Measurements from ENCODE around the gene SSBP3.

The SSBP3 gene

DNA sequence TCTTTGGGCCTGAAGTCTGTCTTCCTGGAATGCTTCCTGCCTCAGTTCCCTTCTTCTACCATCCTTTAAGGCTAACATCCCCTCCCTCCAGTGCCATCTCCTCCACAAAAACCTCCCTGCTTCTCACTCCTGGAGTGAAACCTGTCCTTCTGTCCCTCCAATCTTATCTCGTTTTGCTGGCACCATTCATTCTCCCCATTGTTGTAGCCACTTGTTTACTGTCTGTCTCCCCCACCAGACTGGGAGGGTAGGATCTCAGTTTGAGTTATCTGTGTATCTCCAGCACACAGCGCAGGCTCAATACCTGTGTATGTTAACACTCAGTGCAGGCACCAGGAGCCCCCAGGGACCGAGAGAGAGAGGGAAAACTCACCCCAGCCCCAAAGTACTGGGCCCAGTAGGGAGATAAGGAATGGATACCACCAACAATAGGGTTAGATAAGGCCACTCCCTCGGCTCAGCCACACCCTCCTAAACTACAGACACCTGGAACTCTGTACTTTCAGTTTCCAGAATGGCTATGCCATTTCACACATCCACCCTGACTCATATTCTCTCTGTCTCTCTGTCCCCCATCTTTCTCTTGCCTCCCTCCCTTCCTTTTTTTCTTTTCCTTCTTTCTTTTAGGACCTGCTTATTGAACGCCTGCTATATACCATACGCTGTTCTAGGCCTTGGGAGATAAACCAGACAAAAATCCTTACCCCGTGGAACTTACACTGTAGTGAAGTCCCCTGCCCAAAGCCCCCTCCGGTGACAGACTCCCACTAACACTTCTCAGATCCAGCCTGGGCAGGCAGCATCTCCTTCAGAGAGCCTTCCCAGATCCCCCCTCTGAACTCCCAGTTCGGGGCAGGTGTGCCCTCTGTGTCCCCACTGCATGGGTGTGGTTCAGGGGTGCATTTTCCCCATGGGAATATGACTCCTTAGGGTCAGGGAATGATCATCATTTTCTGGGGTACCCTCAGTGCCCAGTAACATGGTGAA, 3.3 kb upstream of the SSBP3 start:
- peak; percentile 43 for DNase-seq (ENCODE audit: low spot score)

DNA sequence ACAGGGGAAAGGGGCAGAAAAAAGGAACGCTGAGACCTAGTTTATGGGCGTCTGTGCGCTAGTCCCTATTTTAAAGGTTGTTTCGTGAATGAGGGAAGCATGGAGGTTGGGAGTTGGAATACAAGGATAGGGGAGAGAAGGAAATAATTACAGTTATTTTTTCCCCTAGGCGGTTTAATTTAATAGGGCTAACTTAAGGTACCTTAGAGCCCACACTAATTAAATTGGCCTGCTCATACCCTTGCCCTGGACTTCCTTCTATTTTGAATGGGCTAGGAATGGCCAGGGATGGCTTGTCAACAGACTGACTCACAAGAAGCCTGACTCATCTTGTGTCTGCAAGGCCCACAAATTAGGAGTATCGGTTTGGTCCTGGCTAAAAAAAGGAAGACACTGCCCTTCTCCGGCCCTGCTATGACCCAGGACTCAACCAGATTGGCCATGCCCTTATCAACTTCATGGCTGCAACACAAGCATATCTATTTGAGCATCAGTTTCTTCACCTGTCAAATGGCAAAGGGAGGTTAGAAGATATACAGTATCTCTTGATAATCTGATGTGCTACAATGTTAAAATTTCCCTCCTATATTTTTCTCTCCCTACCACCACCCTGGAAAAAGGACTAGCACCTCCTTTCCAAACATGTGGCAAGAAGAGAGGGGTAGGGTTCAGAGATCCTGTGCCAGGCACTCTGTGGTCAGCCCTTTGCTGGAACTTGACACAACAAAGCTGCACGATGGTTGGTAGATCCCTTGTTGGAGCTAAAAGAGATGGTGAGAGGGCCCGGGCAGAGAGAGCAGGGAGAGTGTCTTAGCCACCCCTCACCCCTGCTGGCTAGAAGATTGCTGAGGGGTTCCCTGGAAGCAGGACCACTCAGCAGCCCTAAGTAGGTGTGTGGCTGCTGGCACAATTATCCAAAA, 2.2 kb upstream of the SSBP3 start:
- DNase-seq (ENCODE audit: low spot score): no peak

DNA sequence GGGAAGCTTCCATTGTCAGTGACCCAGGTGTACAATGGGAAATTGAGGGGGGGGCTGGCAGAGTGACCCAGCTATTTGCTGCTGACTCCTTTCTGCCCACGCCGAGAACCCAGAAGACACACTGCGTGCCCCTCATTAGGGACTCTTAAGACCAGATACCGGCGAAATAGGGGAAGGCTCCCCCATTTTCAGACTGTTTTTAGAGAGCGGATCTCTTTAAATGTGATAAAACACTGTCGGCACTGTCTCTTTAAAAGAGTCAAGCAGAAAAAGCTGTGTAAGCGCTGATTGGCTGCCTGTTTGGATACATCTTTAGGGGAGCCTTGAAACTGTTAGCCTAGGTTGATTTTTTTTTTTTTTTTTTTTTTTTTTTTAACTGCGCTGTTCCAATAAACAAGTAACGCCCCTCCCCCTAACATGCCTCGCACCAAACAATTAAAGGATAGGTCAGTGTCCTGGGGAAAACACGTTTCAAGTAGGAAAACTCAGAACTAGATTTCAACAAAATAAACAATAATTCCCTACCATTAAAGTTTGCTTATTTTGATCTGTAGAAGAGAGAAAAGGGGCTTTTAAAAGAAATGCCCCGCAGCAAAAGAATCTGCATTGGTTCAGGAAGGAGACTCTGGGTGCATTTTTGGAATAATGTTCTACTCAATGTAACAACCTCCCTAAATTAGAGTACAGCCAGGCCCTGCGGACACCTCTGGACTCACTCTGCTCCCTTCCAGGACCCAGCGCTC, 1.4 kb upstream of the SSBP3 start:
- DNase-seq (ENCODE audit: low spot score): peak; percentile 83

DNA sequence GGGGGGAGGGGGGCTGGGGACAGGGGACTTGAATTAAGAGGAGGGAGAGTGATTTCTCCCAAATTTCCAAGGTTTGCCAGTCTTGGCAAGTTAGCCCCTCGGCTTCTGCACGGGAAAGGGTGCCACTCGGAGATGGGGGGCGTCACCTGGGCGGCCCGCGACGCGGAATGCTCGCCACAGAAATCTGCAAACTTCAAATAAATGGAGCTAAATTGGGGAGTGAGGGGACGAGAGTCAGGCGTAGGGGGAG, 885 bp upstream of the SSBP3 start:
- DNase-seq (ENCODE audit: low spot score): no peak

DNA sequence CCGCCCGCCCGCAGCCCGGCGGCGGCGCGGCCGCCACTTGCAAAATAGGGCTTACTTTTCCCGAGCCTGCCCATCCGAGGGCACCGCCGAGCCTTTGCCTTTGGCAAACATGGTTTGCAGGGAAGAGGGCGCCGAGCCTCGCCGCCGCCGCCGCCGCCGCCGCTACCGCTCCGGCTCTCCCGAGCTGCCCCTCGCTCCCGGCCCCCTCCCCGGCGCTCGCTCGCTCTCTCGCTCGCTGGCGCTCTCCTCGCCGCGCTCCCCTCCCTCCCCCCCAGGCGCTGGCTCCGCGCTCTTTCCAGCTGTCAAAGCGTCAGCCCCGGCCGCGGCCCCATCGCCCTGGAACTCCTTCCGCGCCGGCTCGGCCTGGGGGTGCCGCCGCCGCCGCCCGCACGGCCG, 298 bp downstream of the SSBP3 start:
- DNase-seq (ENCODE audit: low spot score): no peak

DNA sequence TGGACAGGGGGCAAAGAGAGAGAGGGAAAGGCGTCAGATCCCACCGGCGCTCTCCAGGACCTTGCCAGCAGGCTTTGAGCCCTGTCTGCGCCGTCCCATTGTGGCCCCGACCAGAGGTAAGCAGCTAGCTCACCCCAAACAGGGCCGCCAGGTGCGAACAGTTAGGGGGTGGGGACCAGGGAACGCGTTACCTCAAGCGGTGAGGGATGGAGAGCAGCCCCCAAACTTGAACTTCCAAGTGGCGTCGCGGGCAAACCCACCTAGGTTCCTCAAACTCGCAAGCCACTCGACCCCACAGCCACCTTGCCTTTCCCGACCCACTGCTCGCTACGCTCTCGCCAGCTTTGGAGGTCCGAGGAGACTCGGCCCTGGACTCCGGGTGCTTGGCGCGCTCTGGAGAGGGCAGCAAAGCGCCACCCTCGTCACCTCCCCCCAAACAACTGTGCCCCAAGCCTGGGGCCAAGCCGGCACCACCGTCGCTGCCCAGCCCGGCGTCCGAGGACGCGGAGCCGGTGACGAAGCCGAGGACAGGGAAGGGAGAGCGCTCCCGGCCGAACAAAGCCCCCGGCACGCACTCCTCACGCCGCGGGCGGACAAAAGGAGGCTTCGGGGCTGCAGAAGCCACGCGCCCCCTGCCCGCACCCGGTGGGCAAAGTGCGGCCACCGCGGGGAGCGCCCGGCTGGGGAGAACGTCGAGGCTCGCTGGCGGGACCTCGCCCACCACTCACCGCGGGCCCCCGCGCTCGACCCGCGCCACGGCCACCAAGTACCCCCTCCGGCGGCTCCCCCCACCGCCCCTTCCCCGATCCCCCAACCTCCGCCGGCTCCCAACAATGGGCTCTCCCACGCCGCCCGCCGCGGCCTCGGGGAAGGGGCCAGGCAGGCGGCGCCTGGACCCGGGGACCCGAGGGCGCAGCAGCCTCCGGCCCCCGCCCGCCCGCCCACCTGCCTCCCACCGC, 976 bp downstream of the SSBP3 start:
- no peak for DNase-seq (ENCODE audit: low spot score)

DNA sequence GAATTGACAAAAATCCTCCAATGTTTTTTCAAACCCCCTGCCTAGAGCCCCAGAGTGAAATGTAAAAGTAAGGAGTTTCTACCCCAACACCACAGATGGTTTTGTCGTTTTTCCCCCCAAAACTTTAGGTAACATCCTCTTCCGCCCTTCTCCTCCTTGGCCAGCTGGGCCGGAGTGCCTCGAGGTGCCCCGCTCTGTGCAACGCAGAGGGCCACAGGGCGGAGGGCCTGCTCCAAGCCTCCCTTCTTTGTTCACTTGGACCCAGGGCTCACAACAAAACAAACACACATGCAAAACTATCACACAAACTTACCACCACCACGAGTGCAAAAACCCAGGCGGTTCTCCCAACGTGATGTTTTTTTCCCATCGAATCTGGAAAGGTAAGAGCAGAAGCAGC, 1.9 kb downstream of the SSBP3 start:
- DNase-seq (ENCODE audit: low spot score): no peak

DNA sequence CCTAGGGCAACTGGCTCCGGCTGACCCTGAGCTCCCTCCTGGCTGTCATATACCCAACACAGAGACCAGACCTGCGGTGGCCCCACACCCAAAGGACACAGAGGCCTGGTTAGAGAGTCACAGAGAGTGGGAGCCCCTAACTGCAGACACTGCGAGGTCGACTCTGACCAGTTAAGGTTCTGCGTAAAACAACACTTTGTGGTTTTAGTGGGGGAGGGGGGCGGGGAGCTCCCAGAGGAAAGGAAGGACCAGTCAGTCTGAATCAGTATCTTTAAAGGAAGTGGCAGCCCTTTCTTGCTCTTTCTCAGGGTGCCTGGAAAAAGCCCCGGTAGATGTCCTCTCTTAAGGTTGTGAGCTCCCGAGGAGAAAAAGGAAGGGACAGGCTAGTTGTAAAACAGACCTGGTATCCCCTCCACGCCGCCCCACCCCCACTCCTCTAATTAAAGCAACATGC, 2.4 kb downstream of the SSBP3 start:
- no peak for DNase-seq (ENCODE audit: low spot score)

DNA sequence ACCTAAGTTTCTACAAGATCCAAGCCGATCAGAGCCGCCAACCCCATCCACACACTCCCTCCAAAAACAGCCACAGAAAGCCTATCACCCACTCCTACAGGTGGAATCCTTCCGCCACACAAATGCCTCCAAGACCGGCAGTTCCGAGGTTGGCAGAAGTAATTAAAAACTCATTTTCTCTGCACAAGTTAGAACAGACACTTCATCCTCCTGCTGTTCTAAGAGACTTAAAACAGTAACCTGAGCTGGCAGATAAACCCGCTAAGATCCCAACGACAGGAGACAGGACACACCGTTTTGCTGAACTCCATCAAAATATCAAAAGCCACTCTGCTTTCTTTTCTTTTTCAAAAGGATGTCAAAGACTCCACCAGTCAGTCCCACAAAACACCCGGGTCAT, 2.8 kb downstream of the SSBP3 start:
- no peak for DNase-seq (ENCODE audit: low spot score)

DNA sequence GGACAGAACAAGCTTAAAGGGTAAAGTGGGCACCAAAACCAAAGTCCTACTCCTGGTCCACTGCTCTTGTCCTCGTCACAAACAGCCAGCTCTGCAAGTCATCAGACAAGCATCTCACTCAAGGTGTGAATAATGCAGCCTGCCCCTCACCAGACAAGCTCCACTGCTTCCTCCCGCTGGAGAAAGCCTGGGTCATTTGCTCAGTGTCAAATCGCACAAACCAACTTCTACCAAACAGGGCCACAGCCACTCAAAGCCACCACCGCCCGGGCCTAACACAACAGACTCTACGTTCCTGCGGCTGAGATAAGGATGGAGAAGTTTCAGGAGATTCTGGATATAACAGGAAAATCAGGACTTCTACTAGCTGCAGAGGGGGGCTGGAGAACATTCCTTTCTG, 3.3 kb downstream of the SSBP3 start:
- DNase-seq (ENCODE audit: low spot score): no peak

DNA sequence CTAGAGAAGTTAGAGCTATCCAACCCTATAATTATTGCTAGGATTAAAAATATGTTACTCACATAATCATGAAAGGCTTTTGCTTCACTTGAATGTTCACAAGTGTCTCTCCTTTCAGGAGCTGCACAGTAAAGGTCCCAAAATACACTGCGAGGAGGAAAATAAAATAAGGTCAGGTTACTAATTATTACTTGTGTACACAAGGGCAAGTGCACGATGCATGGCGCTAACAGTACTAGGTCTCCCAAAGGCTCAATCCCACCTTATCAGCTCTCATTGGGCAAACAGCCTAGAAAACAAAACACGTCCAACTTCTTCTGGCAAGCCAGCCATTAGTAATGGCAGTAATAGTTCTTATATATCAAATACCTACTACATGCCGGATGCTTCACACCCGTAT, 4.4 kb downstream of the SSBP3 start:
- no peak for DNase-seq (ENCODE audit: low spot score)

DNA sequence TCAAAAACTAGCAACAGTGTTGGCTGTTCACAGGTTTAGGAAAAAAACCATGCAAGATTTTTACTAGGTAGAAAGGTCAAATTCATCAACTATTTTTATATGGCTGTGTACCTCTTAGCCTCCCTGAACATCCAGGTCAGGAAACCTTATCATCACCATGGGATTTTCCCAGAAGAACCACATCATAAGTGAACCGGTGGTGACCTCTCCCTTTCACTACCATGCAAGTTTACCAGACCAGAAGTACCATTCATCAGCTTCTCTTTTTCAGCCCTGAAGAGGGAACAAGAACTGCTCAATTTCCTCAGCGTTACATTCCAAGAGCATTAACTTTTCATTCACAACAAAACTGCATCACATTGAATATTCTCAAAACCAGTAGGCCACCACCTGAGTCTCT, 5.9 kb downstream of the SSBP3 start:
- no peak for DNase-seq (ENCODE audit: low spot score)

DNA sequence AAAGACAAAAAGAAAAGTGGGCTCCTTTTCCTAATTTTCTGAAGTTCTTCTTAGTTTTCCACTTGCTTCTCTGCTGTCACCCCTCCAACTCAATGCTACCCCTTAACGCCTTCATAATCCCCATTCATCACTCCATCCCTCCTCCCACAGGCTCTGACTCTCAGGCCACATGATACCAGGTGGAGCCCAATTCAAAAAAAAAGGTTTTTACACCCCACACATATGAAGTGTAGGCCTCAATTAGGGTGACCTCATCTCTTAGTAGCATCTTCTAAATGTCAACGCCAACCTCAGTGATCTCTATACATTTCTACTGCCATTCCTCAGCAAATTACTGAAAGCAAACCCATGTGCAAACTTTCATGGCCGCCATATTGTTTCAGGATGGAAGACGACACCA, 6.4 kb downstream of the SSBP3 start:
- no peak for DNase-seq (ENCODE audit: low spot score)

DNA sequence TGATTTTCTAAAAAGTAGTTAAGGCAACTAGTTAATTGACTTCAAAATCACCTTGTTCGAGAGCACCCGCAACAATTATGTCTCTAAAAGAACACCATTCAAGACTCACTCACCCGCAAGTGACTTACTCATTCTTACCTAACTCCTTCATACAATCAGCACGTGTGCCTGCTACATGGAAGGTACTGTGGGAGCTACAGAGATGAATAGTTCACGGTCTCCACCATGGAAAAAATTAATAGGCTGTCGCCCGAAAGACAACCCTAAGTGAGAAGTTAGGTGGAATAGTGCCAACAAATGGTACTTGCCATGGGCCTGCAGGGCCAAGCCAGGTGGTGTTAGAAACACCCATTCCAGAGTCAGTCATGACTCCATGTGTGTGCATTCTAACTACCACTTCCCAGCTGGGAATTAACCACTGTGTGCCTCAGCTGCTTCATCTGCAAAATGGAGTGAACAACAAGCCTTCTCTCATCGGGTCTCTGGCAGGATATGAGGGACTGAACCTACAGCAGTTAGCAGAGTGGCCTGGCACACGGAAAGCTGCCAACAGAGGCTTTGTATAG, 7.1 kb downstream of the SSBP3 start:
- DNase-seq (ENCODE audit: low spot score): no peak

DNA sequence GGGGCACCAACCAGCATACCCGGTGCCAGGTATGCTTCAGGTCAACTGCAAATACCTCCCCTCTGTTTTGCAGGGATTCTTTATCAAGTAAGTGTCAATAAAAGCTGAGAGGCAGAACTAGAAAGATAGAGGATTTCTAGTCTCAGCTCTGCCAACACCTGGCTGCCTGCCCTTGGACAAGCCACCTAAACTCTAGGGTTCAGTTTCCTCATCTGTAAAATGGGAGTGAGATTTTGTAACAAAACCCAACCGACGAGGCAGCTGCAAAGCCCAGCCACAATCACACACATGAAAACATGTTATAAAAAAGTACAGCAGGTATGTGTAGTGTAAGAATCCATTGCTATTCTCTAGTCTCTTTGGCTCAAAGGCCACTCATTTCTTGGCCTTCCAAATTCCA, 8.2 kb downstream of the SSBP3 start:
- no peak for DNase-seq (ENCODE audit: low spot score)

DNA sequence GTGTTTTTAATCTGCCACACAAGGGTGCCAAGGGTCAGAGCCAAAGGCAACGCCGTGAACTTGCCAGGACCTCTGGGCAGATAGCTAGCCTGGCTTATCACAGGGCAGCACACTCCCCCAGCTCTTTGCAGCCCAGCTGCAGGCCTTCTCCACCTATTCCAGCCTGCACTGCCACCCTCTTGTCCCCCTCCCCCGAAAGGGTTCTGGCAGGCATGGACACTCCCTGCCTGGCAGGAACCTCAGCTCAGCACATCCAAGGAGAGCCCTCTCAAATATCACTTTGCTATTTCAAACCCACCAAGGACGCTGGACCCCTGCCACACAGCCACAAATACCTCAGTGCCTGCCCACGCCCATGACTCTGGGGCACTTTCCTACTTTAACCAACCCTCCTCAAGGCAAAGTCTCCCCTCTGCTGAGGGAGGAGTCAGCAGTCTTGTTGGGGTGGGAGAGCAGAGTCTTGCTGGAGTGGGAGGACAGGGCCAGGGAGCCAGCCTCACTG, 9.1 kb downstream of the SSBP3 start:
- no peak for DNase-seq (ENCODE audit: low spot score)

DNA sequence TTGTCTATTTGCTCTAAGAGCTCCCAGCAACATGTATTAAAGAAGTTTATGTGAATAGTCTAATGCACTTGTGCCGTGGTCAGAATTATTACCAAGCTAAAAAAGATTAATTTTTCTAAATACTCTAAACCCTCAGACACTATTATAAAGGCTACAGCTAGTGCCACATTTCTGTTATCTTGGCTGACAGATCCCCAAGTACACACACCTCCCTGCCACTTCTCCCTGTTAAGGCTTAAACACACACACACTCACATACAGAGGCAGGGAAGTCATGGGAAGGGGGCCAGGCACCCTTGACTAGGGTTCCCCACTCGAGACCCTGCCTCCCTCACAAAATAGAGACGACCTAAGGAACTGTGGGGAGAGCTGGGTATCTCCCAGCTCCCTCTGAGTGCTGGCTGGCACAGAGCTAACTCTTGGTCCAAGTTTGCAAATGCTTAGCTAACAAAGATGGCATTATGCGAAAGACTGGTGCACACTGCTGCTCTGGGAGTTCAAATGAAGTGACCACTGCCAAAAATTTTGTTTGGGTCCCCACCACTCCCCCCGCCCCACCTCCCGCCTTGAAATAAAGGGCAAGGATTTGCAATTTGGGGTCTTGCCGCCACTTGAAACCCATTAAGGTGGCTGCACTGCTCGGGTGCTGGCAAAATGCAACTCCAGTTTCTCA, 9.8 kb downstream of the SSBP3 start:
- no peak for DNase-seq (ENCODE audit: low spot score)

DNA sequence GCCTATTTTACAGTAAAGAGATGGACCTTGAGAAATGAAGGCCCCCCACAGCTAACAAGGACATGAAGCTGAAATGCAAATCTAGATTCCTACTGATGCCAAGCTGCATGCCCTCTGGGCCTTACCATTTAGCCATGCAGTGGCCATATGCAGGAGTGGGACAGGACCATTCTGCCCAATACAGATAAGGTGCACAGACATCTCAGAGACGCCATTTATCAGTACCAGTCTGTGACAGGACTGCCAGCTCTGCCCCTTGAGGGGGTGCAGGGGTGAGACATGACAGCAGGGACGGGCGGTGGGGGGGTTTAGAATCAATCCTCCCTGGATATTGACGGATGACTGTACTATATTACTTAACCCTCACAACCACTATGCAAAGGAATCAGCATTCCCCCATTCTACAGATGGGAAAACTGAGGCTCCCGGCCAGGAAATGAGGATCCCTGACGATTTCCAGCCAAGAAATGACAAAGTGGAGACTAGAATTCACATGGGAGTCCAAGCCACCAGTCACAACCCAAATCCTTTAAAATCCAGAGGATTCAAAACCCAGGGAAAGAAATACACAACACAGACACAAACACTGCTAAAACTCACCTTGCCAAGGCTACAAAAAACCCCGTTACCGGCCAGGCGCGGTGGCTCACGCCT, 10.8 kb downstream of the SSBP3 start:
- no peak for DNase-seq (ENCODE audit: low spot score)

DNA sequence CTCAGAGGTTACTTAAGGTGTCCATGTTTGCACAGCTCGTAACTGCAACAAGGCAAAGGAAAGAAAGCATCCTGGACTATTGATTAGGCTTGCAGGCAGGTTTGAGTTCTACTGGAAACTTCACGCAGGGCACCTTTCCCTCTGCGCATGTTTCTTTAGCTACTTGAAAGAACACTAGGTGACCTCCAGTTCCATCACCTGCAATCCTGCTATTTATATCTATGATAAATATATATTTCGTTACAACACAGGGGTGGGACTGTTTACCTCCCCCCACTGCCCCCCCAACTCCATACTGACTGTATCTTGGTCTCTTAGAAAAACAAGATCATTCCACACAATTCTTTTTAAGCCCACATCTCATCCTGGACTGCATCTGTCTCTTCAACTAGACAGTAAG, 12.1 kb downstream of the SSBP3 start:
- DNase-seq (ENCODE audit: low spot score): no peak

DNA sequence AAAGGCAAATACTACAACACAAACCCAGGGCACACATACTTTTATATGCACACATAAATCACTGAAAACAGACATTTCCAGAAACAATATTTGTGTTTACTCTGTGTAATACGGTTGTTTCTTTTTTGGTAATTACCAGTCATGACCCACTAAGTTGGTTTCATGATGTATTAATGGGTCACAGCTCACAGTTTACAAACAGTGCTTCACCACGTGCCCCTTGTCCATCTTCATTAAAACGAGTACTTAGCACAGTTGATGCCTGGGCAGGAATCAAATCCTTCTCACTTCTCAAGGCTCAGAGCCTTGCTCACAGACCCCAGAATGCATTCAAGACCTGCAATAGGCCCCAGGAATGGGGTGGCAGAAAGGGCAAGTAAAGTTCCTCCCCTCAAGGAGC, 13.8 kb downstream of the SSBP3 start:
- no peak for DNase-seq (ENCODE audit: low spot score)

All from CD4-positive, alpha-beta T cell treated with Interleukin-6 at 100 ng/mL for 8 hours (primary cell).